Mesendoderm (in vitro differentiated cells): Measurements from ENCODE around the gene ASB5. TPM values are rescaled to one million over a fixed set of nuclear protein-coding genes. Genes with fewer than 3 reads are reported as not detected.

Experiments used
- DNase-seq: peaks from one replicate; pipeline ENCODE4 v3.0.0; 2013
- H2AK5ac ChIP-seq: 2 replicates; pipeline ENCODE4 v1.6.1; 2013; ENCODE audit warnings: low read length, inconsistent platforms
- H2BK120ac ChIP-seq: 2 replicates; pipeline ENCODE4 v1.6.1; 2013; ENCODE audit warnings: low read depth, mild to moderate bottlenecking, low read length, moderate library complexity, mixed read lengths
- H2BK15ac ChIP-seq: replicated peaks from 2 replicates; pipeline ENCODE4 v1.6.1; 2013; ENCODE audit warnings: low read depth, mild to moderate bottlenecking, moderate library complexity
- H2BK5ac ChIP-seq: 2 replicates; pipeline ENCODE4 v1.6.1; 2013; ENCODE audit warnings: low read length, inconsistent platforms
- H3K18ac ChIP-seq: 2 replicates; pipeline ENCODE4 v1.6.1; 2013; ENCODE audit warnings: mild to moderate bottlenecking, low read length, mixed read lengths
- H3K23ac ChIP-seq: one replicate; pipeline ENCODE4 v1.6.1; 2013; ENCODE audit warnings: low read length
- H3K27ac ChIP-seq: 2 replicates; pipeline ENCODE4 v1.5.1; 2013; ENCODE audit warnings: low read depth, mild to moderate bottlenecking, inconsistent platforms, low read length, moderate library complexity
- H3K27me3 ChIP-seq: 2 replicates; pipeline ENCODE4 v1.6.1; 2013; ENCODE audit warnings: low read length, control low read depth, mild to moderate bottlenecking, inconsistent platforms; ENCODE audit not compliant: insufficient read depth, poor library complexity
- H3K36me3 ChIP-seq: 2 replicates; pipeline ENCODE4 v1.6.1; 2013; ENCODE audit warnings: low read length, inconsistent platforms; ENCODE audit not compliant: control insufficient read depth, insufficient read depth
- H3K4ac ChIP-seq: one replicate; pipeline ENCODE4 v1.6.1; 2013; ENCODE audit warnings: low read depth, mild to moderate bottlenecking, low read length, moderate library complexity
- H3K4me1 ChIP-seq: 2 replicates; pipeline ENCODE4 v1.6.1; 2013; ENCODE audit warnings: low read depth, low read length, inconsistent platforms; ENCODE audit not compliant: control insufficient read depth
- H3K4me2 ChIP-seq: 2 replicates; pipeline ENCODE4 v1.6.1; 2013; ENCODE audit warnings: low read length
- H3K4me3 ChIP-seq: 2 replicates; pipeline ENCODE4 v1.5.1; 2013; ENCODE audit warnings: mild to moderate bottlenecking, low read length
- H3K56ac ChIP-seq: one replicate; pipeline ENCODE4 v1.6.1; 2013; ENCODE audit warnings: low read length
- H3K79me1 ChIP-seq: 2 replicates; pipeline ENCODE4 v1.6.1; 2013; ENCODE audit warnings: low read length, inconsistent platforms
- H3K79me2 ChIP-seq: 2 replicates; pipeline ENCODE4 v1.6.1; 2013; ENCODE audit warnings: mild to moderate bottlenecking, low read length; ENCODE audit not compliant: control insufficient read depth, insufficient read depth
- H3K9ac ChIP-seq: 2 replicates; pipeline ENCODE4 v1.6.1; 2013; ENCODE audit warnings: low read length, inconsistent platforms
- H4K5ac ChIP-seq: one replicate; pipeline ENCODE4 v1.6.1; 2013; ENCODE audit warnings: low read length
- H4K8ac ChIP-seq: one replicate; pipeline ENCODE4 v1.6.1; 2013; ENCODE audit warnings: low read depth, mild to moderate bottlenecking, control low read depth, low read length, moderate library complexity
- WGBS: extraction: QIAGEN DNeasy Blood & Tissue Kit; methylation state at CpG from one replicate; pipeline ENCODE4 v1.1.7; 2013; ENCODE audit warnings: low lambda C conversion rate, missing lambda C conversion rate; ENCODE audit not compliant: insufficient coverage; ENCODE audit errors: extremely low coverage; 5-methylcytosine and 5-hydroxymethylcytosine counted together
- polyA plus RNA-seq, 2 experiments: library from polyadenylated mRNA; stranded (reverse); fragments of 200-250 nt; gene quantifications; one replicate each; pipeline ENCODE4 v1.2.3, GENCODE V29; 2013

ASB5 gene
- 2.3 TPM for polyA plus RNA-seq (2013, experiment 1 of 2)
- 2.3 TPM for polyA plus RNA-seq (2013, experiment 2 of 2)

GRCh38 chr4:176268963-176269362 lies at the start of gene ASB5:
Gene ASB5, minus strand, starts transcription at chr4:176269222. Its CDS starts 114 bp downstream, at chr4:176269108.
- Histone ChIP-seq H3K79me1 (no peaks in the 10 kb centered on the region), H2BK120ac (peak within 1 kb of the TSS; percentile 12), H3K23ac (no peak within 1 kb of the TSS), H4K8ac (no peak within 1 kb of the TSS), H3K36me3 (no peaks in the 10 kb centered on the region), H2BK5ac (no peak within 1 kb of the TSS), H3K18ac (no peak within 1 kb of the TSS), H3K4me1 (peaks cover 6% of the 10 kb centered on the region), H3K4me3 (no peak within 1 kb of the TSS), H3K4ac (no peak within 1 kb of the TSS), H2AK5ac (no peak within 1 kb of the TSS), H3K9ac (no peak within 1 kb of the TSS), H3K79me2 (no peaks in the 10 kb centered on the region), H3K27me3 (no peaks in the 10 kb centered on the region), H2BK15ac (no peak within 1 kb of the TSS), H3K56ac (no peak within 1 kb of the TSS), H4K5ac (no peak within 1 kb of the TSS), H3K4me2 (no peak within 1 kb of the TSS), H3K27ac (no peak within 1 kb of the TSS)
- no peak for DNase-seq
- WGBS = no CpG with 5 or more reads among the region's 11 CpGs

- no peaks in the 10 kb centered on the region for H3K79me1 ChIP-seq
- no peak overlapping the region for H2BK120ac ChIP-seq
- no peak overlapping the region for H2BK5ac ChIP-seq
These were observed 44.7 kb upstream of the ASB5 start for GRCh38 chr4:176313596-176314336.

DNA sequence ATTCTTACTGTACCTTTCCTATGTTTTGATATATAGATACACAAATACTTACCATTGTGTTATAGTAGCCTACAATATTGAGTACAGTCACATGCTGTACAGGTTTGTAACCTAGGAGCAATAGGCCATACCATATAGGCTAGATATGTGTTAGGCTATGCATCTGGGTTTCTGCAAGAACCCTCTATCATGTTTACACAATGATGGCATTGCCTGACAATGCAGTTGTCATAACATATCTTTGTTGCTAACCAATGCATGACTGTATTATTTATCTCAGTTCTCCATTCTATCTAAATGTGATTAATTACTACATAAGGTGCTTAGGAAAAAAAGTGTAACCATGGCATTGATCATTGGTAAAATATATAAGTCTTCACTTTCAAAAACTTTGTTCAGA lies 40.8 kb upstream of the ASB5 start:
- no peak for DNase-seq
- Histone ChIP-seq H2AK5ac (no peak overlapping the region), H3K4me1 (no peaks in the 10 kb centered on the region), H2BK15ac (no peak overlapping the region), H3K18ac (no peak overlapping the region), H3K27ac (no peak overlapping the region), H2BK5ac (no peak overlapping the region), H3K36me3 (no peaks in the 10 kb centered on the region), H3K79me2 (no peaks in the 10 kb centered on the region), H4K8ac (no peak overlapping the region), H3K9ac (no peak overlapping the region), H3K4ac (no peak overlapping the region), H3K23ac (no peak overlapping the region), H2BK120ac (no peak overlapping the region), H3K56ac (no peak overlapping the region), H3K79me1 (no peaks in the 10 kb centered on the region), H3K4me2 (no peak overlapping the region), H3K4me3 (no peak overlapping the region), H4K5ac (no peak overlapping the region), H3K27me3 (no peaks in the 10 kb centered on the region)

More at GRCh38 chr4:176313596-176314336, 44.7 kb upstream of the ASB5 start:
- Histone ChIP-seq H3K18ac (no peak overlapping the region), H3K27ac (no peak overlapping the region), H3K4me1 (no peaks in the 10 kb centered on the region), H3K4ac (no peak overlapping the region), H2AK5ac (no peak overlapping the region), H3K9ac (no peak overlapping the region), H3K56ac (no peak overlapping the region), H3K4me3 (no peak overlapping the region), H3K79me2 (no peaks in the 10 kb centered on the region), H2BK15ac (no peak overlapping the region), H3K4me2 (no peak overlapping the region), H3K23ac (no peak overlapping the region), H4K5ac (no peak overlapping the region), H4K8ac (no peak overlapping the region), H3K27me3 (no peaks in the 10 kb centered on the region), H3K36me3 (no peaks in the 10 kb centered on the region)
- no peak for DNase-seq
- no CpG with 5 or more reads among the region's 7 CpGs for WGBS

DNA sequence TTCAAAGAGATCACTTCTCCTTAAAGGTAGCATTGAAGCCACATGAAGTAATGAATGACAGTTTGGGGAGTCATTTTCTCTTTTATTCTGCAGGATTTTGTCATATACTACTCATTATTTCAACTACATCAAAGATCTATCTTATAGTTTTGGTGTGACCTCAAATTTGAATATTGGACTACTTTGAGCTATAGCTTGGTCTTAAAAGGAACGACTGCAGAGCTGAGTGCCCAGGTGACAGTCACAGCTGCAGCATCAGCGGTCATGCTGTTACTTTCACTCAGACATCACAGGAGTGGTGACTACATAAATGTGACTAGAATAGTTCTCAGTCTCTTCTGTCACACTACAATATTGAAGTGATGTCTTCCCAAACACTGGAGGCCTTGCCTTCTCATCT lies 40.0 kb upstream of the ASB5 start:
- H3K27me3 ChIP-seq = no peaks in the 10 kb centered on the region
- no peak overlapping the region for H3K23ac ChIP-seq
- H2AK5ac ChIP-seq = no peak overlapping the region
- H3K79me1 ChIP-seq = no peaks in the 10 kb centered on the region
- H3K4me3 ChIP-seq = no peak overlapping the region
- no peak overlapping the region for H4K5ac ChIP-seq
- no peak overlapping the region for H3K56ac ChIP-seq
- H4K8ac ChIP-seq = no peak overlapping the region
- H2BK15ac ChIP-seq = no peak overlapping the region
- no peak overlapping the region for H3K4ac ChIP-seq
- H3K27ac ChIP-seq = no peak overlapping the region
- no peaks in the 10 kb centered on the region for H3K36me3 ChIP-seq
- WGBS = no CpG with 5 or more reads among the region's 2 CpGs
- no peak overlapping the region for H3K9ac ChIP-seq
- DNase-seq = no peak
- peaks cover 5% of the 10 kb centered on the region for H3K4me1 ChIP-seq
- H3K18ac ChIP-seq = no peak overlapping the region
- no peak overlapping the region for H2BK5ac ChIP-seq
- no peak overlapping the region for H2BK120ac ChIP-seq
- no peak overlapping the region for H3K4me2 ChIP-seq
- no peaks in the 10 kb centered on the region for H3K79me2 ChIP-seq

- H3K56ac ChIP-seq = no peak overlapping the region
- H3K27ac ChIP-seq = no peak overlapping the region
- H3K27me3 ChIP-seq = no peaks in the 10 kb centered on the region
- no peak overlapping the region for H2BK15ac ChIP-seq
- no peak overlapping the region for H4K5ac ChIP-seq
- no peak overlapping the region for H3K4me2 ChIP-seq
- no peak overlapping the region for H3K18ac ChIP-seq
- H3K79me2 ChIP-seq = no peaks in the 10 kb centered on the region
- H3K36me3 ChIP-seq = no peaks in the 10 kb centered on the region
- H4K8ac ChIP-seq = no peak overlapping the region
- WGBS = no CpG with 5 or more reads among the region's 3 CpGs
- H3K4me3 ChIP-seq = no peak overlapping the region
- no peak overlapping the region for H2BK5ac ChIP-seq
- no peak overlapping the region for H3K4ac ChIP-seq
- H3K79me1 ChIP-seq = no peaks in the 10 kb centered on the region
- H3K9ac ChIP-seq = no peak overlapping the region
- H2BK120ac ChIP-seq = no peak overlapping the region
- DNase-seq = no peak
- H2AK5ac ChIP-seq = no peak overlapping the region
- peaks cover 5% of the 10 kb centered on the region for H3K4me1 ChIP-seq
- no peak overlapping the region for H3K23ac ChIP-seq
These were observed 39.4 kb upstream of the ASB5 start for GRCh38 chr4:176308441-176308840.

DNA sequence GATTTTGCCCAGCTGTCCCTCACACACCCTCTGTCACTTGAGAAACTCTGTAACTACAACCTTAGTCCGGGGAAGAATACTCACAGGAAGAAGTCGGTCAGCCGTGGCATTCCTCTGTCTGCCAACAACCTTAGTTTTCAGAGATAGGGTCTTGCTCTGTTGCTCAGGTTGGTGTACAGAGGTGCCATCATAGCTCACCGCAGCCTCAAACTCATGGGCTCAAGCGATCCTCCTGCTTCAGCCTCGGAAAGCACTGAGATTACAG lies 38.6 kb upstream of the ASB5 start:
- H4K5ac ChIP-seq = no peak overlapping the region
- no peak overlapping the region for H3K9ac ChIP-seq
- H3K27ac ChIP-seq = no peak overlapping the region
- no peak overlapping the region for H2BK5ac ChIP-seq
- H3K23ac ChIP-seq = no peak overlapping the region
- H4K8ac ChIP-seq = no peak overlapping the region
- DNase-seq = no peak
- no peak overlapping the region for H2BK15ac ChIP-seq
- no peak overlapping the region for H2BK120ac ChIP-seq
- peaks cover 7% of the 10 kb centered on the region for H3K4me1 ChIP-seq
- H3K56ac ChIP-seq = no peak overlapping the region
- no peak overlapping the region for H3K4ac ChIP-seq
- WGBS = no CpG with 5 or more reads among the region's 6 CpGs
- no peaks in the 10 kb centered on the region for H3K36me3 ChIP-seq
- no peak overlapping the region for H3K18ac ChIP-seq
- no peaks in the 10 kb centered on the region for H3K27me3 ChIP-seq
- no peaks in the 10 kb centered on the region for H3K79me1 ChIP-seq
- H3K79me2 ChIP-seq = no peaks in the 10 kb centered on the region
- H2AK5ac ChIP-seq = no peak overlapping the region
- H3K4me2 ChIP-seq = no peak overlapping the region
- H3K4me3 ChIP-seq = no peak overlapping the region
